Panc1 (cell line): ENCODE measurements around the gene KCNB1.

Source experiments
- CTCF ChIP-seq: fragments of 450-650 bp; IDR thresholded peaks from 2 replicates; pipeline ENCODE4 v1.5.1; 2017; ENCODE audit warnings: mild to moderate bottlenecking
- POLR2AphosphoS5 ChIP-seq: IDR thresholded peaks from 2 replicates; pipeline ENCODE4 v1.6.1; 2012; ENCODE audit warnings: mild to moderate bottlenecking, low read depth, low read length, moderate library complexity

- TF ChIP-seq CTCF (no peak), POLR2AphosphoS5 (no peak)
These were observed 7.2 kb upstream of the KCNB1 start for GRCh38 chr20:49489688-49490087.
